GM19238 (cell line): ENCODE results near the gene DPH3.

Experiments
- DNase-seq: peaks from one replicate; pipeline ENCODE4 v3.0.0; 2011; ENCODE audit warnings: low spot score; ENCODE audit not compliant: insufficient read length

DPH3 gene

DNA sequence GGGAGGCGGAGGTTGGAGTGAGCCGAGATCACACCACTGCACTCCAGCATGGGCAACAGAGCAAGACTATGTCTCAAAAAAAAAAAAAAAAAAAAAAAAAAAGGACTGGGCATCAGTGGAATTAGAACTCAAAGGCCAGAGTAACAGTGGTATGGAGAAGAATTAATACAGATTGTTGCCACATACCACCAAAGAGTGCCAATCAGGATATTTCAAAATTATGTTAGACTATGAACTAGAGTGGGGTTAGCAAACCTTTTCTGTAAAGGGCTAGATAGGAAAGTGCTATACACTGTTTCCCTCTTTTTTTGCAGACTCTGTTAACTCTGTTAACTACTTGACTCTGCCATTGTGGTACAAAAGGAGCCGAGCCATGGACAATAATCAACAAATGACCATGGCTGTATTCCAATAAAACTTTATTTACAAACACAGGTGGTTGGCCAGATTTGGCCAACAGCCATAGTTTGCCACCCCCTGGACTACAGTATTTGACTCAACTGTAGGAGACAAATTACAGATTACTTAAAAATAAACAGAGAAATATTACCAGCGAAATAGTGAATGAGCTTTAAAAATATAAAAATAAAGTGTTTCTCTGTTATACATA, 28.6 kb downstream of the DPH3 start:
- DNase-seq, result no peak

DNA sequence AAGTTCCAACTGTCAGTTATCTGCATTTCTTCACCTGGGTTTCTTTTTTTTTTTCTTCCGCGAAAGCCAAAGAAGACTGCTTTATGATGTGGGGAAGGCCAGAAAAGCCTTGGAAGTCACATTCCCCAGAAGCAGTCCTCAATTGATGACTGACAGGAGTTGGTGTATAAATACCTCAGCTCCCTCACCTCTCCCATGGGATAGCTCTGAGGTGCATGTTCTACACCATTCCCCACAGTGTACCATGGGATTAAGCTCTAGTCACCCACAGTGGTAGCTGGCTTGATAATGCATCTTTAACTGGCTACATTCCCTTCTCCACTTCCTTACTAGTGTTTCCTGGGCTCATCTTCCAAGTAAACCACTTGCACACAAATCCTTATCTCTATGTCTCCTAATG, 30.5 kb downstream of the DPH3 start:
- no peak for DNase-seq

GRCh38 chr3:16233806-16234205, 30.9 kb downstream of the DPH3 start:
- DNase-seq, result no peak

DNA sequence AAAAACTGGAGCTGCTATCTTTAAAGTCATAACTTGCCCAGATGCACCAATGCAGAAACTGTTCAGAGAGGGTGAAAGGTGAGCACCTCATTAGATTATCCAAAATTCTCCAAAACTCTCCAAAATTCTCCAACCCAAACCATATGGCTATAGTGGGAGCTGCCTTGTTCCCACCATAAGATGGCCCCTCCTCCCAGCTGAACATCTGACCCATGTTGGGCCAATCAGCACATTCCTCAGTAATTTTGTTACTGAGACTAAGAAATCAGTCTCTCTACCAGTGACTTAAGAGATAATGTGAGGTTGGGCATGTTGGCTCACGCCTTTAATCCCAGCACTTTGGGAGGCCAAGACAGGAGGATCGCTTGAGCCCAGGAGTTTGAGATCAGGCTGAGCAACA, 32.8 kb downstream of the DPH3 start:
- DNase-seq, result no peak

GRCh38 chr3:16229681-16230080, 35.1 kb downstream of the DPH3 start:
- no peak for DNase-seq

DNA sequence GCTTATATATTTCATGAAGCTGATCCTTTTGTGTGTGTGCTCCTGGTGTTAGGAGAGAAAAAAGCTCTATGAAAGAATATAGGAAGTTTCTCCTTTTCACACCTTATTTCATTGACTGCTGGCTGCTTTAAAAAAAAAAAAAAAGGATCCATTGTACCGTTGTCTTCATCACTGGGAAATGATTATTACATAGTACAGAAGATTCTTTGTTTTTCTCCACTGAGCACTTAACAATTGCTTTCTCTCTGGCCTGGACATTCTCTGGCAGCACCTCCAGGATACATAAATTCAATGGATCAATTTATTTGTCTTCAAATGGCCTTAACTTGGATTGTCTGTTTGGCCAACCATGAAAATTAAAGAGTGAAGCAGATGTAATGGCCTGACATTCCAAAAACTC, 37.2 kb downstream of the DPH3 start:
- DNase-seq, result no peak

GRCh38 chr3:16224325-16224724, 40.4 kb downstream of the DPH3 start:
- no peak for DNase-seq

GRCh38 chr3:16222547-16222946, 42.2 kb downstream of the DPH3 start:
- DNase-seq, result no peak

DNA sequence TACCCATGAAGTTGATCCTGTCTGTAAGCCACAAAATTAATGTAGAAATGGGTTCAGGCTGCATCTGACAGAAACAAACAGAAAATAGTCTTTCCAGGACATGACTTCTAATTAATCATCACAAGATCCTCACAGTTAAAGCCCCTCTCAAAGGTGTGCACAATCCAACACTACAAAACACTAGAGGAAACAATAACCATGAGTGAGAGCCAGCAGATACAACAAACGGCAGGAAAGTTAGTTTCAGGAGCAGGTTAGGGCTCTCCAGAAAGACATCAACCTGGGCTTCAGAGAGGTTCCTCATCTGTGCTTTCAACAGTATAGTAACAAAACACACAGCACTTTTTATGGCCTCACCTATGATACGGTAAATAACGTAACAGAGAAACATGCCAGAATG, 42.8 kb downstream of the DPH3 start:
- no peak for DNase-seq

GRCh38 chr3:16219777-16220176, 45.0 kb downstream of the DPH3 start:
- DNase-seq, result no peak

- DNase-seq, result no peak
Measured at GRCh38 chr3:16216373-16216935, 48.3 kb downstream of the DPH3 start.

DNA sequence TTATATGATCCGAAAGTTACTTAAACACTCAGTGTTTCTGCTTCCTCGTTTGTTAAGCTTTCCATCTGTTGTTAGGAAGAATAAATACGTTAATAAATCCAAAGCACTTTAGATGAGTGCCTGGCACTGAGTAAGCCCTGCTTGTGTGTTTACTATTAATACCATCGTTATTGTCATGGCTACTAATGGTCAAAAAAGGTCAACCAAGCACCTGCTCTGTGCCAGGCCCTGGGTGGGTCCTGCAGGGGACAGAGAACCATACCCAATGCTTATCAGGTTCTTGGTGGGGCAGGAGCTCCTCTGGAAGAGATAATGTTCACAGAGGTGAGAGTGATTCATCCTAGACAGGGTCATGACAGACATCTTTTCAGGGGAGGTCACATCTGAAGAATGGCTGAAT, 50.4 kb downstream of the DPH3 start:
- no peak for DNase-seq

DNA sequence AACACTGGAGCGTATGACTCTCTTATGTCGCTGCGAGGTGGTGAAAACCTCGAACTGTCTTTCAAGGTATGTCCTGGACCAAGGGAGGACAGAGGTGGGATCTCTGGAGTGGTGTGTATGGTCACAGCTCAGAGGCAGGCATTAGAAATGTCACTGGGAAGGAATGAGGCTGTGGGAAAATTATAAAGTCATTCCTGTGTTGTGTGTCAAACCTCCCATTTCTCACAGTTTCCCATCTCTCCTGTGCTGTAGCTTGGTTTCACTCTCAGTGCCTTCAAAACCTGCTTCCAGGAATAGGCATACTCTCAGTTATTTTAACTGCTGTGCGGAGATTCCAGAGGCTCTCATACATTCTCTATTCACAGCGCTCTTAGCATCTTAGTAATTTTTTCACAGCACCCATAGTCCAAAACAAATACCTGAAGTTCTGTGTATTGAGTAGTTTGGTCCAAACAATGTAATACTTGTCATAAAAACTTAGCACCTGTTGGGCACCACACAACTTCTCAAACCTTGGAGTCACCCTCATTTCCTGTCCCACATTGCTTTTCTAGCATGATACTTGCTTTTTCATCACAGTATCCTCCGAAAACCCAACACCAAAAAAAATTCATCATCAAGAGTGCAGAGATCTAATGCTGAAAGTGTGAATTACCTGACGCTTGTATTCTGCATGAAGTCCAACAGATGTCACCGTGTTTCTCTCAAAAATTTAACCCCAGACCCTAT, 53.4 kb downstream of the DPH3 start:
- DNase-seq, result no peak
